ENCODE measurements around the gene LTA.
A peak's percentile ranks its signal among the peaks of the same experiment; 100 is the strongest.

The LTA gene

DNA sequence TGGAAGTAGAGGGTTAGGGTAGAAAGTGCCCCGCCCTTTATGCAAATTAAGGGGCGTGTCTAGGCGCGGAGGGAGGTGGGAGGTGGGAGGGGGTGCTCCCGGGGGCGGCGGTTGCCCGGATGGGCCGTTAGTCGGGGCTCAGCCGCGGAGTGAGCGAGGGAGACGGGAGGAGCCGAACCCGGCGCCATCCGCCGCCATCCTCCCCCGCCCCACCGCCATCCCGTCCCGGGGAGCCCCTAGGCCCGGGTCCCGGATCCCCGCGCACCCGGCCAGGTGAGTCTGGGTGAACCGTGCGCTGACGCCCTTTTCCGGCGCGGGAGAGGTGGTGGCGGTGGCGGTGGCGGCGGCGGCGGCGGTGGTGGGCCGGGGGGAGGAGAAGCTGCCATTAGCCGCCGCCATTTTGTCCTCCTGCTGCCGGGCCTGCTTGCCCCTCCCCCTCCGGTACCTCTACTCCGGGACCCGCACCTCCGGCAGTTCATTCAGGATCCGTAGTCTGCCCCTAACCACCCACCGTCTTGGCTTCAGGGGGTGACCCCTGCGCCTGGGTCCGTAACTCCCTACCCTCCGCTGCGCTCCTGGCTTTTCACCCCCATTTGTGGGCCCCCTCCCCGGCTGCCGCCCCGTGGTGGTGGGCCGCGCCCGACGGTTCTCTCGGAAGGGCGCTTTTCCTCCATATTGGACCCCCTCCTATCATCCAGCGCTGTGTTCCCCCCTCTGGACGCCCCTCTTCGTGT, 48.7 kb downstream of the LTA start, which contains the start of gene PRRC2A:
TSS of gene PRRC2A (plus strand) at position 130 of the 734 bp plus-strand sequence. CDS start 2,075 bp downstream, outside the sequence.
- peaks cover 13% of the 10 kb centered on the region for H3K4me1 ChIP-seq (ENCODE audit: control insufficient read depth, insufficient read depth, low read length, poor library complexity, severe bottlenecking)
- H3K36me3 ChIP-seq (ENCODE audit: control insufficient read depth, insufficient read depth, low read length) = peaks cover 40% of the 10 kb centered on the region
- peak within 1 kb of the TSS; percentile 90 for H3K4me3 ChIP-seq (ENCODE audit: extremely low read depth, insufficient read depth, low read length, poor library complexity, severe bottlenecking)
- no peaks in the 10 kb centered on the region for H3K9me3 ChIP-seq (ENCODE audit: control insufficient read depth, low read length)
- WGBS, 2 experiments (ENCODE audit: insufficient coverage in 2 of 2) = 0% methylated on average over 18 to 31 of the region's 67 CpGs
- peak within 1 kb of the TSS; percentile 99 for H3K27ac ChIP-seq (ENCODE audit: low read depth, low read length, severe bottlenecking)

DNA sequence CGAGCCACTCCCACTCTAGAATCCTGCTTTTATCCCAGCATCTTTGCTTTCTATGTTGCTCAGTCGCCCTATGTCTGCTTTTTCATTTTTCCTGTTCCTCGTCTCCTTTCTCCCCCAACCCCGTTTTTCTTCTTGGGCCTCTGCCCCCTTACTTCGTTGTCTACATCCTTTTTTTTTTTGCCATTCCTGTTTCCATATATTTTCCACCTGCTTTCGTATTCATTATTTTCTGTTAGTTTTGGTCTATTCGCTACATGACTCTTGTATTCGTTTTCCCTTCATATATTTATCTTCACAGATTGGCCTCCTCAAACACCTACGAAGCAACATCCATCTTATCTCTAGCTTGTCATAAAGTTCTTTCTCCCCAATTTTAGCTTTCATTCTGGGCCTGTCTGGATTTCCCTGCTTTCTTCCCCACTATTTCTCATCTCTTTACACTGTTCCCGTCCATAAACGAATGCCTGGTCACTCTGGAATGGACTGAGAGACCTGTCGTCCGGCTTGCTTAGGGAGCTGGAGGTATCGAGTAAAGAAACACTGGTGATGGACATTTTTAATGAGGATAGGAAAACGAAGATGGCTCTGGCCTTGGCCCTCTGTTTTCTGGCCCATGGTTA, 49.3 kb downstream of the LTA start:
- Histone ChIP-seq H3K4me1 (ENCODE audit: control insufficient read depth, insufficient read depth, low read length, poor library complexity, severe bottlenecking) (peaks cover 13% of the 10 kb centered on the region), H3K4me3 (ENCODE audit: extremely low read depth, insufficient read depth, low read length, poor library complexity, severe bottlenecking) (peak overlapping the region; percentile 90), H3K9me3 (ENCODE audit: control insufficient read depth, low read length) (no peaks in the 10 kb centered on the region), H3K36me3 (ENCODE audit: control insufficient read depth, insufficient read depth, low read length) (peaks cover 47% of the 10 kb centered on the region), H3K27ac (ENCODE audit: low read depth, low read length, severe bottlenecking) (peak overlapping the region; percentile 99)
- WGBS, 2 experiments (ENCODE audit: insufficient coverage in 2 of 2) = 2 to 6% methylated on average over 11 to 14 of the region's 15 CpGs

DNA sequence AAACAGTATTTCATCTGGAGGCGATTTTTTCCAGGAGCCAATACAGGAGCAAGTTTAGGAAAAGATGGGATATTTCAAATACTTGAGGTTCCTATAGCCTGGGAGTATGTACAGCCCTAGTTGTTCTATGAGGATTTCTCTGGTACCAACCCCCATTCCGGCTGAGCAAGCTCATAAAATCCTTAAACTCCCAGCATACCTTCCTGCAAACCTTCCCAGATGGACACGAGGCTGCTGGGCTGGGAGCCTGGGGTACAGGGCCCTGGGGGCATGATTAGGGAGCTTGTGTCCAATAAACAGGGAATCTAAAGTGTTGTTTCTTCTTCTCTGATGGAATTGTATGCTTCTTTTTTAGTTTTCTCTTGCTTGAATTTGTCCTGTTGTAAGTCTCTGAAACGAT, 49.9 kb downstream of the LTA start:
- Histone ChIP-seq H3K27ac (ENCODE audit: low read depth, low read length, severe bottlenecking) (no peak overlapping the region), H3K4me3 (ENCODE audit: extremely low read depth, insufficient read depth, low read length, poor library complexity, severe bottlenecking) (peak overlapping the region; percentile 90), H3K36me3 (ENCODE audit: control insufficient read depth, insufficient read depth, low read length) (peaks cover 52% of the 10 kb centered on the region), H3K4me1 (ENCODE audit: control insufficient read depth, insufficient read depth, low read length, poor library complexity, severe bottlenecking) (peaks cover 13% of the 10 kb centered on the region), H3K9me3 (ENCODE audit: control insufficient read depth, low read length) (no peaks in the 10 kb centered on the region)
- 63 to 64% methylated on average over 1 to 2 of the region's 4 CpGs for WGBS, 2 experiments (ENCODE audit: insufficient coverage in 2 of 2)

DNA sequence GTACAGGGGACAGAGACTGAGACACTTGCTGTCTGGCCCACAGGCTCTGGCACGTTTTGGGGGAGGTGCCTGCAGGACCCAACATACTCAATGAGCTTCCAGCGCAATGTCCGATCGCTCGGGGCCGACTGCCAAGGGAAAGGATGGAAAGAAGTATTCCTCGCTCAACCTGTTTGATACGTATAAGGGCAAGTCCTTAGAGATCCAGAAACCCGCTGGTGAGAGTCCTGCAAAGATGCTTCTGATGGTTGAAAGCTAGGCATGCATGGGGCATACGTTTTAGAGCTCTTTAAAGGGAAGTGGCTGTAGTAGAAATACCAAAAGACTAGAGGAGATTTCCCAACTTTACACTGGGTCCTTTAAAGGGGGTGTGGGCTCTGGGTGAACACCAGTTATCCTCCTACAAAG, 50.6 kb downstream of the LTA start:
- Histone ChIP-seq H3K9me3 (ENCODE audit: control insufficient read depth, low read length) (no peaks in the 10 kb centered on the region), H3K27ac (ENCODE audit: low read depth, low read length, severe bottlenecking) (no peak overlapping the region), H3K4me3 (ENCODE audit: extremely low read depth, insufficient read depth, low read length, poor library complexity, severe bottlenecking) (peak overlapping the region; percentile 90), H3K36me3 (ENCODE audit: control insufficient read depth, insufficient read depth, low read length) (peaks cover 59% of the 10 kb centered on the region), H3K4me1 (ENCODE audit: control insufficient read depth, insufficient read depth, low read length, poor library complexity, severe bottlenecking) (peaks cover 13% of the 10 kb centered on the region)
- WGBS, 2 experiments (ENCODE audit: insufficient coverage in 2 of 2) = 93 to 94% methylated on average over 10 of the region's 10 CpGs

Measured in mesodermal cell (in vitro differentiated cells).